HT-29 (cell line): Measurements from ENCODE around the gene SMAGP. TPM values are rescaled to one million over a fixed set of nuclear protein-coding genes. Genes with fewer than 3 reads are reported as not detected.
"Not testable (repeated sequence)": the region's sequence is repeated elsewhere in the genome, so short reads cannot be mapped to it uniquely, and the experiment has no call there.

Experiments
- DNase-seq: peaks from one replicate; pipeline ENCODE4 v3.0.0-alpha.2; 2015; ENCODE audit warnings: low spot score
- total RNA-seq: library from RNA; depleted of rRNA; stranded (reverse); fragments of >200 nt; shearing (Covaris generic); gene quantifications from 2 replicates; pipeline ENCODE4 v1.2.3, GENCODE V29; 2014

Gene SMAGP
- total RNA-seq, 1 experiment from 2014 or later, result 93.2 TPM

GRCh38 chr12:51225234-51225633, 45.0 kb downstream of the SMAGP start:
- no peak for DNase-seq

- no peak for DNase-seq
Observed at GRCh38 chr12:51224625-51225024, 45.6 kb downstream of the SMAGP start.

GRCh38 chr12:51222461-51222860, 47.8 kb downstream of the SMAGP start:
- peak; percentile 79 for DNase-seq

GRCh38 chr12:51219857-51220256, 50.4 kb downstream of the SMAGP start:
- not testable (repeated sequence) for DNase-seq

DNA sequence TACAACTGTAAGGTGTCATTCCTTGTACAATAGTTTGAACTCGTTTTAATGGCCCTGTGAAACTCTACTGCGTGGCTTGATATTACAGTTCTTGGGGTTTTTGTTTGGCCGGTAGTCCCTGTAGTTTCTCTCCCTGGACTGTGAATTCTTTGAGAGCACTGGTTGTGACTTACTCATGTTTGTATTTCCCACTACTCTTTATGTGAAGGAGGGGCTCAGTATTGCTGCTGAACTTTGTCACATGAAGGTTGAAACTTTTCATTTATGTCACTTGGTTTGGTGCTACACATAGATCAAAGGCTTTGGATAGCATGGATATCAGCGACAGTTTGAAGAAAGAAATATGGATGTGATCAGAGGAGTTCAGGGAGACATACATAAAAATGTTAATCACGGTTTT, 50.9 kb downstream of the SMAGP start:
- no peak for DNase-seq

DNA sequence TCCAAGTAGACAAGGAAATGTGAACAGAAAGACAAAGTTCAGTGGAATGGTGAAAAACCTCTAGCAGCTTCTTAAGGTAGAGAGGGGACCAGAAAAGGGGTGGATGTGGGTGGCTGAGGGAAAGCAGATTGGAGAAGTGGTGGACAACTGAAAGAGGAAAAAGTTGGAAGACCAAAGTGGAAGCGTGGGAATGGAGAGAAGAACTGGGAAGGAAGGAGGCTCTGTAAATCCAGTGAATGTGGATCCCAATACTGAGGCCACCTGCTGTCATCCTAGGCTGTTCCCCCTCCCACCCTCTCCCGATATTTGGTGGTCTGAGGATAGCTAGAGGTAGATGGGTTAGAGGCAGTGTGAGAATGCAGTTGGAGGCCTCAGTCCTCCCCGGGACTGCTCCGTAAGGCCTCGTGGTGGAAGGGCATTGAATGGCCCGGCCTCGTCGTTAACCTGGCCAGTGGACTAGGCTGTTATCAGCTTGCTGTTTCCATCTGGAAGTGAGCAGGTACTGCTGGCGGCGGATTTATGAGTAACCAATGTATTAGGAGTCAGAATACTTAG, 51.5 kb downstream of the SMAGP start:
- DNase-seq, result peak; percentile 57

GRCh38 chr12:51217968-51218606, 52.1 kb downstream of the SMAGP start, which contains the start of gene POU6F1:
Gene POU6F1, minus strand, starts transcription at chr12:51218062. Its CDS starts 11,226 bp downstream, at chr12:51206836.
- peak; percentile 72 for DNase-seq

GRCh38 chr12:51217133-51217967, 52.9 kb downstream of the SMAGP start:
- no peak for DNase-seq

DNA sequence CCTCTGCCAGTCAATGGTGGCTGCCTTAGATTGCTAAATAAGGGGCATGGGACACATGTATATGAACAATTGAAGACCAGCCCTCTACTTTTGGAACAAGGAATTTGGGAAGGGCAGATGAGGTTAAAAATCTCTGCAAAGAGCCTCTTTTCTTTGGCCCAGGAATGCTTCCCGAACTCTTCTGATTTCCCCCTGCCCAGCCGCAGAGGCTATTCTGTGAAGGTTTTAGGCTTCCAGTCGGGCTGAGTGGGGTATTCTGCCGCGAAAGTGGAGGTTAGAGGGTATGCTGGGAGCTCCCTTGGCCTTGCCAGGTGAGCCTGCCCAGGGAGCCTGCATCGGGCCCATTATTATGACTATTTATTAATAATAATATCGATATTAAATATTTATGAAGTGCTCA, 53.6 kb downstream of the SMAGP start:
- DNase-seq, result no peak

DNA sequence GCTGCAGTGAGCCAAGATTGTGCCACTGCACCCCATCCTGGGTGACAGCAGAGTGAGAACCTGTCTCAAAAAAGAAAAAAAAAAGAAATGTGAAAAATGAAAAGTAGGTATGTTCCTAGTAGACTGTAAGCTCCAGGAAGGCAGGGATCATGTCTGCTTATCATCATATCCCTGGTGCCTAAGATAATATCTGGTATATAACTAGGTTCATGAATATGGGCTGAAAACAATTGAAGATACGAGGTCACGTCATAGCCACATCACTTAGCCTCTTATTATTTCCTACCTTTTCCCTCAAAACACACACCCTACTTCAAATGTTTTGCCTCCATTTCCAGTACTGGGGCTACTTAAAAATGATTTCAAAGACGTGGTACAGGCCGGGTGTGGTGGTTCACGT, 55.3 kb downstream of the SMAGP start:
- DNase-seq, result no peak

DNA sequence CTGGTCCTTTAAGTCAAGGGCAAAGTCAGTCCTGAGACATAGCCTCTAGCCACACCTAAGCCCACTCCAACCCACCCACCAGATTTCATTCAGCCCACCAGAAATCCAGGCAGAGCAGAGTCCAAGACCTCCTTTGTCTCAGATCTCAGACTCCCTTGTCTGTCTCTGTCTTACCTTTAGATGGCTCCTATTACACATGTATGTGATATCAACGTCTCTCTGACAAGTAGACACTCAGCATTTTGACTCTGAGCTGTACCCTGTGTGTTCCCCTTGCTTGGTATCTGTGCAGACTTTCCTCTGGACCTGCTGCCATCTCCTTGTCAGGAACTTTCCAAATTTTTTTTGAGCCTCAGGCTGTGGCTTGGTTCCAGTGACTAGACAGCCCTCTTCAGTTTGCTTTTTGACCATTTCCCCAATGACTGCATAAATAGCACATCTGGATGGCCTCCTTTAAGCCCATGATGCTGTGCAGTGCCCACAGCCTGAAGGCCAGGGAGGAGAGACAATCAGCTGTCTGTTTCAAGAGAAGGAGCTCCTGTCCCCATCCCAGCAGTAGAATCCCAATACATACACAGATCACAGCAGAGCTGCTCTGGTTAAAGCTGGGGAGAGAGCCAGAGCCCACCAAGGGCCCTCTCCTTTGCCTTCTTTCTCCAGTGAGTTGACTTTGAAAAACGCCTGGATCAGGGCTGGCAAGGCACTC, 59.4 kb downstream of the SMAGP start:
- DNase-seq, result no peak

GRCh38 chr12:51209259-51209658, 61.0 kb downstream of the SMAGP start:
- DNase-seq, result no peak

DNA sequence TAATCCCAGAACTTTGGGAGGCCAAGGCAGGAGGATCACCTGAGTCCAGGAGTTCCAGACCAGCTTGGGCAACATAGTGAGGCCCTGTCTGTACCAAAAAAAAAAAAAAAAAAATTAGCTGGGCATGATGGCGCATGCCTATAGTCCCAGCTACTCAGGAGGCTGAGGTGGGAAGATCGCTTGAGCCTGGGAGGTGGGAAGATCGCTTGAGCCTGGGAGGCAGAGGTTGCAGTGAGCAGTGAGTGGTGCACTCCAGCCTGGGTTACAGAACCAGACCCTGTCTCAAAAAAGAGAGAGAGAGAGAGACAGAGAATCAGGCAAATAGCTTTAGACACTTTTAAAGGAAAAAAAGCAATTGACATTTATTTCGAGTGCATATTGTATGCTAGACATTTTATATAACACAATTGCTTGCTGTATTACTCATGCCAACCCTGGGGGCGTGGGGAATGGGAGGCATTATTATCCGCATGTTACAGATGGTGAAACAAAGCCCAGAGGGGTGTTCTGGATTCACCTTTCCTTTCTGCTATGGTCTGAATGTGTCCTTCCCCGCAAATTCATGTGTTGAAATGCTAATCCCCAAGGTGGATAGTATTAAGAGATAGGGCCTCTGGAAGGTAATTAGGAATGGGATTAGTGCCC, 62.1 kb downstream of the SMAGP start:
- no peak for DNase-seq

DNA sequence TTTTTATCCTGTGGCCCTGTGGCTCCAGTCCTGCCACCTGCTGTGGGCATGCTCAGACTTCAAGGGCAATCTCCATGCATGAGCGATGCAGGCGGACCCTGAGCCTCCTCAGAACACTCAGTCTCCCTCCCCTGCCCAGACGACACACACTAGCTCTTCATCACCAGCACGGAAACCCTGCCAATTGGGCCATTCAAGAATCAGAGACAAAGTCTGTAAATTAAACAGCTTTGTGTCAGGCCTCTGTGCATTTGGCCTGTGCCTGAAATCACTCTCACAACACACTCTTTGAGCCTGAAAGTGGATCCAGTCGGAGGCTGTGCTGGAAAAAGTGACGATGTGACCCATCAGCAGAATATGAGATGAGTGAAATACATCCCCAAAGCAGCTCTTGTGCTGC, 64.9 kb downstream of the SMAGP start:
- DNase-seq, result no peak

GRCh38 chr12:51202718-51203117, 67.5 kb downstream of the SMAGP start:
- no peak for DNase-seq

DNA sequence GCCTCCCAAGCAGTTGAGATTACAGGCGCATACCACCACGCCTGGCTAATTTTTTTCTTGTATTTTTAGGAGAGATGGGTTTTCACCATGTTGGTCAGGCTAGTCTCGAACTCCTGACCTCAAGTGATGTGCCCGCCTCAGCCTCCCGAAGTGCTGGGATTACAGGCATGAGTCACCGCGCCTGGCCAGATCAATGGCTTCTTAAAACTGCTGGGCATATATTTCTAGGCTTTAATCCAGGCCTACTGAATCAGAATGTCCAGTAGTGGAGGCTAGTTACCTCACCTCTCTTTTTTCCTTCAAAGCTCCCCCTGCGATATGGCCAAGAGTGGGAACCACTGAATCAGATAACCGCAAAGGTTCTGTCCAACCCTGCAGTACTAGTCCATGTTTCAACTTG, 69.4 kb downstream of the SMAGP start:
- no peak for DNase-seq

DNA sequence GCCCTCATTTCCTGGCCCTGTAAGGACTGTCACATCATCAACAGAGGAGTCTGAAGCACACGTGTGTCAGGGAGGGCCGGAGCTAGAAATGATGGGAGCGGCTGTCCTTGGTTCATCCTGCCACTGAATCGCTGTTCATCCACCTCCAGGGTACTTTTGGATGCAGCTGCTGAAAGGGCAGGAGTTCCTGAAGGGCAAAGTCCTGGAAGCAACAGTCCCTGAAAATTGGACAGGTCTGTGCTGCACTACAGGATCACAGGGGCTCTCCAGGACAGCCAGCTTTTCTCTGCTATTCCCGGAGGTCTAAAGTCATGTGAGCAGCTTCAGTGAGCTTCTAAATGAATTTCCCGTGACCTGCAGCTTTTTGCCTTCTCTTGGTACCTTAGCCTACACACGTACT, 70.1 kb downstream of the SMAGP start:
- no peak for DNase-seq

DNA sequence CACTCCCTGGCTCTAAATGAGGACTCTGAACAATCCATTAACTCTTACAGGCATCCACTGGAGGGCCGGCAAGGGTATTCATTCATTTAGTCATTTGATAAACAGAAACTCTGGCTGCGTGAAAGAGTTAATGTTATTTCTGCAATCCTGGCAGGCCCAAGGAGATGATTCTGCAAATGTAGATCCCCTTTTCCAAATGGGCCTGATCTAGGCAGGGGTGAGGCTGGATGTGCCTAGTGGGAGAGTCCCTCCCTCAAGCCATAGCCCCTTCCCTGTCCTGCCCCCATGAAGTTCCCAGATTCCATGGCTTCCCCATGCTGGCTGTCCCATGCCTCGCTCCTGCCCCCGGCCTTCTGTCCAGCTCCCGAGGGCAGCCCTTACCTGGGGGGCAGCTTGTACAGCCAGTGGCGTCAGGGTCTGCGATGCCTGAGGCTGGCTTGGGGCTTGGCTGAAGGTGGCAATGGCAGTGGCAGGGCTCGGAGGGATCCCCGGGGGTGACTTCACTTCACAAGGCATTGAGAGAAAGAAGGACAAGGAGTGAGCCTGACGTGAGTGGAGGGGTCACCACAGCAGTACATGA, 70.8 kb downstream of the SMAGP start:
- no peak for DNase-seq

GRCh38 chr12:51198568-51199365, 71.4 kb downstream of the SMAGP start:
- no peak for DNase-seq
